Bronchial epithelial cell (primary cell): ENCODE measurements around the gene MBP. TPM values are rescaled to one million over a fixed set of nuclear protein-coding genes. Genes with fewer than 3 reads are reported as not detected.

Source experiments
- DNase-seq: peaks from one replicate; pipeline ENCODE4 v3.0.0-alpha.2; 2010; ENCODE audit warnings: low read depth
- FAIRE-seq: peaks from 2 replicates; lab custom pipeline; 2011; peaks lifted over from hg19 to GRCh38; lab: Jason Lieb, UNC
- H3K27me3 ChIP-seq: 2 replicates; pipeline ENCODE4 v1.5.1; 2011; ENCODE audit warnings: low read length; ENCODE audit not compliant: control insufficient read depth, insufficient read depth
- H3K36me3 ChIP-seq: 2 replicates; pipeline ENCODE4 v1.5.1; 2011; ENCODE audit warnings: low read length; ENCODE audit not compliant: control insufficient read depth, insufficient read depth
- H3K4me3 ChIP-seq: 2 replicates; pipeline ENCODE4 v1.5.1; 2011; ENCODE audit warnings: mild to moderate bottlenecking, low read depth, low read length, control low read depth
- CTCF ChIP-seq: IDR thresholded peaks from 2 replicates; pipeline ENCODE4 v1.5.1; 2011; ENCODE audit warnings: mild to moderate bottlenecking, moderate library complexity, low read length, control low read depth, inconsistent platforms; ENCODE audit not compliant: insufficient read depth, severe bottlenecking
- total RNA-seq: library from RNA; depleted of rRNA; stranded (reverse); fragments of >200 nt; gene quantifications from 2 replicates; pipeline ENCODE4 v1.2.1, GENCODE V29; 2014

Gene MBP
- total RNA-seq, 1 donor from 2014 or later = 26.6 TPM

GRCh38 chr18:76997951-76998808 lies 134.4 kb downstream of the MBP start:
- no peak for FAIRE-seq
- DNase-seq = no peak
- Histone ChIP-seq H3K36me3 (no peaks in the 10 kb centered on the region), H3K4me3 (no peak overlapping the region), H3K27me3 (no peaks in the 10 kb centered on the region)
- TF ChIP-seq CTCF = no peak

- no peak for TF ChIP-seq CTCF
- no peak for DNase-seq
- Histone ChIP-seq H3K4me3 (no peak overlapping the region), H3K36me3 (no peaks in the 10 kb centered on the region), H3K27me3 (no peaks in the 10 kb centered on the region)
- no peak for FAIRE-seq
Observed at GRCh38 chr18:76996429-76996828, 136.2 kb downstream of the MBP start.

GRCh38 chr18:76995896-76996295 lies 136.7 kb downstream of the MBP start:
- H3K36me3 ChIP-seq = no peaks in the 10 kb centered on the region
- no peaks in the 10 kb centered on the region for H3K27me3 ChIP-seq
- DNase-seq (no peak), FAIRE-seq (no peak)
- TF ChIP-seq CTCF = no peak
- no peak overlapping the region for H3K4me3 ChIP-seq

- Histone ChIP-seq H3K27me3 (no peaks in the 10 kb centered on the region), H3K4me3 (no peak overlapping the region), H3K36me3 (no peaks in the 10 kb centered on the region)
- TF ChIP-seq CTCF = no peak
- no peak for FAIRE-seq
- DNase-seq = no peak
Observed at GRCh38 chr18:76994086-76994654, 138.4 kb downstream of the MBP start.

- Histone ChIP-seq H3K27me3 (no peaks in the 10 kb centered on the region), H3K4me3 (no peak overlapping the region), H3K36me3 (no peaks in the 10 kb centered on the region)
- FAIRE-seq = no peak
- no peak for DNase-seq
- TF ChIP-seq CTCF = no peak
Observed at GRCh38 chr18:76993573-76993972, 139.0 kb downstream of the MBP start.
